ENCODE data around the gene LRMDA. TPM values are rescaled to one million over a fixed set of nuclear protein-coding genes. Genes with fewer than 3 reads are reported as not detected.

Gene LRMDA
- total and polyA plus RNA-seq, 2 of the 13 experiments (the other 11 are each of a cell fraction or from before 2014, with no cell fraction given): 13.4 to 22.0 TPM

DNA sequence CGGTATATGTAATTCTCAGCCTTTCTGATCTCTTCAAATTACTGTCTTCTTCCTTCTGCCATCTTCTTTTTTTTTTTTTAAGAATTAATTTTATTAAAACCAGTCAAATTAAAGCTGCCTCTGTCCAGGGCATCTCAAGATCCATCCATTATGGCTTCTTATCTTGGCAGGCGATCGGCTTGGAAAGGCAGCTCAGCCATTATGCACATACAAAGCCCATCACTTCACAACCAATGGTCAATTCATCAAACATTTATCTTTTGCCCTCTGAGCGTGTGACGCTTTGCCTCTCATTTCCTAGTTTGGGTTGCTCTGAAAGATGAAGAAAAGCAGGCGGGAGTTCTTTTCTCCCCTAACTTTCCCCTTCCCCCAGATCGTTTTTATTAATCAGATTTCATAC is 591.6 kb downstream of the LRMDA start:
- no peak for FAIRE-seq
- no TSS peak for BruUV-seq (replicated peaks)

More for the DNA sequence above, 591.6 kb downstream of the LRMDA start:
- H3K4me1 ChIP-seq (ENCODE audit: insufficient read depth, low read length): peaks cover 70% of the 10 kb centered on the region
- no peaks in the 10 kb centered on the region for H3K9me3 ChIP-seq (ENCODE audit: low read length)
- DNase-seq (ENCODE audit: low spot score) (no peak), ATAC-seq (no peak)
- peaks cover 8% of the 10 kb centered on the region for H3K79me2 ChIP-seq (ENCODE audit: insufficient read depth, low read length)
- no peaks in the 10 kb centered on the region for H3K27me3 ChIP-seq (ENCODE audit: control insufficient read depth in 1 of 2, insufficient read depth in 2 of 2, low read length in 2 of 2)
- H3K4me3 ChIP-seq (replicated peaks in 1 of 3; ENCODE audit: insufficient read depth in 1 of 3, low read depth in 2 of 3, low read length in 3 of 3): no peak overlapping the region
- peak overlapping the region; percentile 92 for H3K27ac ChIP-seq (ENCODE audit: extremely low read length, insufficient read depth, low read length)
- ChIA-PET CTCF (ENCODE audit: low intra/inter-chr PET ratio, low total read pairs) (no interaction called here), POLR2A (interaction anchor here (3.4 to 5.5 kb wide), 2 partner anchors 11 to 27 kb away, joined by 56 to 60 read pairs; no protein-coding TSS in a partner anchor)
- H4K20me1 ChIP-seq (ENCODE audit: insufficient read depth, low read length): no peaks in the 10 kb centered on the region
- intact Hi-C loops (cut with micrococcal nuclease; ENCODE audit: unreplicated experiment) (no loop called here), in situ Hi-C loops (cut with HindIII; ENCODE audit: extremely low pct_ligation_motif_present, low pct_unique_long_range_greater_than_20kb) (no loop called here)
- TF ChIP-seq, protein P1, sequence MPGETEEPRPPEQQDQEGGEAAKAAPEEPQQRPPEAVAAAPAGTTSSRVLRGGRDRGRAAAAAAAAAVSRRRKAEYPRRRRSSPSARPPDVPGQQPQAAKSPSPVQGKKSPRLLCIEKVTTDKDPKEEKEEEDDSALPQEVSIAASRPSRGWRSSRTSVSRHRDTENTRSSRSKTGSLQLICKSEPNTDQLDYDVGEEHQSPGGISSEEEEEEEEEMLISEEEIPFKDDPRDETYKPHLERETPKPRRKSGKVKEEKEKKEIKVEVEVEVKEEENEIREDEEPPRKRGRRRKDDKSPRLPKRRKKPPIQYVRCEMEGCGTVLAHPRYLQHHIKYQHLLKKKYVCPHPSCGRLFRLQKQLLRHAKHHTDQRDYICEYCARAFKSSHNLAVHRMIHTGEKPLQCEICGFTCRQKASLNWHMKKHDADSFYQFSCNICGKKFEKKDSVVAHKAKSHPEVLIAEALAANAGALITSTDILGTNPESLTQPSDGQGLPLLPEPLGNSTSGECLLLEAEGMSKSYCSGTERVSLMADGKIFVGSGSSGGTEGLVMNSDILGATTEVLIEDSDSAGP (CRISPR knock-in tag; IDR thresholded peaks at IDR 0.05; ENCODE audit: borderline replicate concordance): no peak
- TF ChIP-seq PAX8 (CRISPR knock-in tag; IDR thresholded peaks at IDR 0.05; ENCODE audit: borderline replicate concordance) (no peak), ZSCAN29 (CRISPR knock-in tag; conservative IDR thresholded peaks at IDR 0.05) (no peak), ZNF7 (CRISPR knock-in tag; IDR thresholded peaks at IDR 0.05) (no peak), ZNF737 (CRISPR knock-in tag; IDR thresholded peaks at IDR 0.05; ENCODE audit: borderline replicate concordance) (no peak), MAFK (conservative IDR thresholded peaks at IDR 0.05 in 1 of 2, IDR thresholded peaks at IDR 0.05 in 1 of 2; ENCODE audit: low read length in 2 of 2) (no peak), SMC3 (IDR thresholded peaks at IDR 0.05; ENCODE audit: low read length) (no peak)
- TF ChIP-seq, protein P2, sequence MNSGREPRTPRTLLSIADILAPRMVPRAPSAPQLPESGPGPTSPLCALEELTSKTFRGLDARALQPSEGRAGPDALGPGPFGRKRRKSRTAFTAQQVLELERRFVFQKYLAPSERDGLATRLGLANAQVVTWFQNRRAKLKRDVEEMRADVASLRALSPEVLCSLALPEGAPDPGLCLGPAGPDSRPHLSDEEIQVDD (CRISPR knock-in tag; IDR thresholded peaks at IDR 0.05; ENCODE audit: borderline replicate concordance): no peak
- TF ChIP-seq, protein P3, sequence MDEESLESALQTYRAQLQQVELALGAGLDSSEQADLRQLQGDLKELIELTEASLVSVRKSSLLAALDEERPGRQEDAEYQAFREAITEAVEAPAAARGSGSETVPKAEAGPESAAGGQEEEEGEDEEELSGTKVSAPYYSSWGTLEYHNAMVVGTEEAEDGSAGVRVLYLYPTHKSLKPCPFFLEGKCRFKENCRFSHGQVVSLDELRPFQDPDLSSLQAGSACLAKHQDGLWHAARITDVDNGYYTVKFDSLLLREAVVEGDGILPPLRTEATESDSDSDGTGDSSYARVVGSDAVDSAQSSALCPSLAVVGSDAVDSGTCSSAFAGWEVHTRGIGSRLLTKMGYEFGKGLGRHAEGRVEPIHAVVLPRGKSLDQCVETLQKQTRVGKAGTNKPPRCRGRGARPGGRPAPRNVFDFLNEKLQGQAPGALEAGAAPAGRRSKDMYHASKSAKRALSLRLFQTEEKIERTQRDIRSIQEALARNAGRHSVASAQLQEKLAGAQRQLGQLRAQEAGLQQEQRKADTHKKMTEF (CRISPR knock-in tag; IDR thresholded peaks at IDR 0.05): no peak
- TF ChIP-seq, protein P4, sequence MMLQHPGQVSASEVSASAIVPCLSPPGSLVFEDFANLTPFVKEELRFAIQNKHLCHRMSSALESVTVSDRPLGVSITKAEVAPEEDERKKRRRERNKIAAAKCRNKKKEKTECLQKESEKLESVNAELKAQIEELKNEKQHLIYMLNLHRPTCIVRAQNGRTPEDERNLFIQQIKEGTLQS (CRISPR knock-in tag; IDR thresholded peaks at IDR 0.05): no peak
- no peaks in the 10 kb centered on the region; a peak in 1 of 5 replicates for H3K36me3 ChIP-seq (replicated peaks in 1 of 2; ENCODE audit: control insufficient read depth in 1 of 2, insufficient read depth in 2 of 2, low read length in 2 of 2)
- H2AFZ ChIP-seq (ENCODE audit: low read length): no peak overlapping the region
- WGBS (ENCODE audit: low lambda C conversion rate): 83% methylated on average over 7 of the region's 7 CpGs
- H3K9ac ChIP-seq (ENCODE audit: insufficient read depth, low read depth, low read length): no peak overlapping the region
- H3K4me2 ChIP-seq (ENCODE audit: low read depth, low read length): no peak overlapping the region

Data from HepG2 (cell line).